ENCODE measurements around the gene C4orf46.
A peak's percentile ranks its signal among the peaks of the same experiment; 100 is the strongest.
"Not testable (repeated sequence)": the region's sequence is repeated elsewhere in the genome, so short reads cannot be mapped to it uniquely, and the experiment has no call there.

Gene C4orf46

GRCh38 chr4:158663255-158663654 is 8.4 kb downstream of the C4orf46 start:
- Histone ChIP-seq H3K4me1 (ENCODE audit: control extremely low read depth in 1 of 4, control insufficient read depth in 4 of 4, insufficient read depth in 4 of 4, low read length in 3 of 4) (peaks cover 0 to 17% (median 13%) of the 10 kb centered on the region in 4 experiments), H3K27ac (ENCODE audit: insufficient read depth in 1 of 2, low read depth in 1 of 2, low read length in 2 of 2, poor library complexity in 1 of 2, severe bottlenecking in 2 of 2) (peak overlapping the region in 1 of 2 experiments; percentile 34), H3K4me3 (ENCODE audit: control insufficient read depth in 1 of 7, extremely low read depth in 1 of 7, insufficient read depth in 4 of 7, low read depth in 2 of 7, low read length in 6 of 7) (peak overlapping the region in 2 of 7 experiments; percentile 32 to 49)
- H3K36me3 ChIP-seq (ENCODE audit: control insufficient read depth in 4 of 4, insufficient read depth in 4 of 4, low read length in 3 of 4); H3K27me3 ChIP-seq (replicated peaks in 2 of 5; ENCODE audit: control insufficient read depth in 4 of 5, insufficient read depth in 5 of 5, low read length in 4 of 5); POLR2A ChIA-PET; H3K9me3 ChIP-seq (ENCODE audit: control extremely low read depth in 1 of 5, control insufficient read depth in 4 of 5, insufficient read depth in 2 of 5, low read depth in 1 of 5, low read length in 4 of 5); CTCF ChIA-PET: not testable (repeated sequence)
- 0% methylated on average over 3 of the region's 4 CpGs for WGBS (ENCODE audit: insufficient coverage)
- DNase-seq, result peak; percentile 43 to 77 (median 70)

GRCh38 chr4:158657291-158657690 is 14.4 kb downstream of the C4orf46 start:
- no peaks in the 10 kb centered on the region for H3K9me3 ChIP-seq (ENCODE audit: control extremely low read depth in 1 of 5, control insufficient read depth in 4 of 5, insufficient read depth in 2 of 5, low read depth in 1 of 5, low read length in 4 of 5)
- ChIA-PET CTCF (interaction anchor here (1.4 kb wide), 1 partner anchor 10 kb away, joined by 5 read pairs; no protein-coding TSS in a partner anchor), POLR2A (interaction anchor here (0.6 kb wide), 1 partner anchor 272 kb away, joined by 3 read pairs; no protein-coding TSS in a partner anchor)
- no peaks in the 10 kb centered on the region for H3K36me3 ChIP-seq (ENCODE audit: control insufficient read depth in 4 of 4, insufficient read depth in 4 of 4, low read length in 3 of 4)
- WGBS (ENCODE audit: insufficient coverage), result 95% methylated on average over 9 of the region's 11 CpGs
- H3K27ac ChIP-seq (ENCODE audit: insufficient read depth in 1 of 2, low read depth in 1 of 2, low read length in 2 of 2, poor library complexity in 1 of 2, severe bottlenecking in 2 of 2), result no peak overlapping the region
- peaks cover 0 to 3% (median 0%) of the 10 kb centered on the region in 4 experiments for H3K4me1 ChIP-seq (ENCODE audit: control extremely low read depth in 1 of 4, control insufficient read depth in 4 of 4, insufficient read depth in 4 of 4, low read length in 3 of 4)
- no peaks in the 10 kb centered on the region for H3K27me3 ChIP-seq (replicated peaks in 2 of 5; ENCODE audit: control insufficient read depth in 4 of 5, insufficient read depth in 5 of 5, low read length in 4 of 5)
- no peak for DNase-seq
- no peak overlapping the region for H3K4me3 ChIP-seq (ENCODE audit: control insufficient read depth in 1 of 7, extremely low read depth in 1 of 7, insufficient read depth in 4 of 7, low read depth in 2 of 7, low read length in 6 of 7)

GRCh38 chr4:158656439-158656838 is 15.2 kb downstream of the C4orf46 start:
- ChIA-PET CTCF (interaction anchor here (1.3 to 1.6 kb wide), 2 partner anchors 11 to 31 kb away, joined by 3 to 4 read pairs; no protein-coding TSS in a partner anchor), POLR2A (no interaction called here)
- Histone ChIP-seq H3K27ac (ENCODE audit: insufficient read depth in 1 of 2, low read depth in 1 of 2, low read length in 2 of 2, poor library complexity in 1 of 2, severe bottlenecking in 2 of 2) (no peak overlapping the region), H3K4me3 (ENCODE audit: control insufficient read depth in 1 of 7, extremely low read depth in 1 of 7, insufficient read depth in 4 of 7, low read depth in 2 of 7, low read length in 6 of 7) (no peak overlapping the region), H3K36me3 (ENCODE audit: control insufficient read depth in 4 of 4, insufficient read depth in 4 of 4, low read length in 3 of 4) (no peaks in the 10 kb centered on the region), H3K27me3 (replicated peaks in 2 of 5; ENCODE audit: control insufficient read depth in 4 of 5, insufficient read depth in 5 of 5, low read length in 4 of 5) (no peaks in the 10 kb centered on the region), H3K4me1 (ENCODE audit: control extremely low read depth in 1 of 4, control insufficient read depth in 4 of 4, insufficient read depth in 4 of 4, low read length in 3 of 4) (peaks cover 0 to 3% (median 0%) of the 10 kb centered on the region in 4 experiments), H3K9me3 (ENCODE audit: control extremely low read depth in 1 of 5, control insufficient read depth in 4 of 5, insufficient read depth in 2 of 5, low read depth in 1 of 5, low read length in 4 of 5) (no peaks in the 10 kb centered on the region)
- WGBS (ENCODE audit: insufficient coverage), result no CpG with 5 or more reads among the region's 1 CpG
- no peak for DNase-seq

- POLR2A ChIA-PET, result no interaction called here
- CTCF ChIA-PET, result no interaction called here
- Histone ChIP-seq H3K27me3 (replicated peaks in 2 of 5; ENCODE audit: control insufficient read depth in 4 of 5, insufficient read depth in 5 of 5, low read length in 4 of 5) (no peaks in the 10 kb centered on the region), H3K9me3 (ENCODE audit: control extremely low read depth in 1 of 5, control insufficient read depth in 4 of 5, insufficient read depth in 2 of 5, low read depth in 1 of 5, low read length in 4 of 5) (no peaks in the 10 kb centered on the region), H3K27ac (ENCODE audit: insufficient read depth in 1 of 2, low read depth in 1 of 2, low read length in 2 of 2, poor library complexity in 1 of 2, severe bottlenecking in 2 of 2) (no peak overlapping the region), H3K36me3 (ENCODE audit: control insufficient read depth in 4 of 4, insufficient read depth in 4 of 4, low read length in 3 of 4) (no peaks in the 10 kb centered on the region), H3K4me3 (ENCODE audit: control insufficient read depth in 1 of 7, extremely low read depth in 1 of 7, insufficient read depth in 4 of 7, low read depth in 2 of 7, low read length in 6 of 7) (peak overlapping the region in 6 of 7 experiments; percentile 15 to 48 (median 29)), H3K4me1 (ENCODE audit: control extremely low read depth in 1 of 4, control insufficient read depth in 4 of 4, insufficient read depth in 4 of 4, low read length in 3 of 4) (peaks cover 0 to 3% (median 0%) of the 10 kb centered on the region in 4 experiments)
- DNase-seq, result peak in 2 of 3 donors; percentile 24 to 35
- WGBS (ENCODE audit: insufficient coverage), result no CpG with 5 or more reads among the region's 2 CpGs
Observed at GRCh38 chr4:158652920-158653319, 18.8 kb downstream of the C4orf46 start.

GRCh38 chr4:158649111-158649680 is 22.5 kb downstream of the C4orf46 start:
- H3K4me1 ChIP-seq (ENCODE audit: control extremely low read depth in 1 of 4, control insufficient read depth in 4 of 4, insufficient read depth in 4 of 4, low read length in 3 of 4), result peaks cover 0 to 3% (median 0%) of the 10 kb centered on the region in 4 experiments
- no peaks in the 10 kb centered on the region for H3K36me3 ChIP-seq (ENCODE audit: control insufficient read depth in 4 of 4, insufficient read depth in 4 of 4, low read length in 3 of 4)
- H3K27me3 ChIP-seq (replicated peaks in 2 of 5; ENCODE audit: control insufficient read depth in 4 of 5, insufficient read depth in 5 of 5, low read length in 4 of 5), result no peaks in the 10 kb centered on the region
- no peak overlapping the region for H3K27ac ChIP-seq (ENCODE audit: insufficient read depth in 1 of 2, low read depth in 1 of 2, low read length in 2 of 2, poor library complexity in 1 of 2, severe bottlenecking in 2 of 2)
- H3K9me3 ChIP-seq (ENCODE audit: control extremely low read depth in 1 of 5, control insufficient read depth in 4 of 5, insufficient read depth in 2 of 5, low read depth in 1 of 5, low read length in 4 of 5), result no peaks in the 10 kb centered on the region
- no peak for DNase-seq
- ChIA-PET CTCF (no interaction called here), POLR2A (interaction anchor here (0.5 kb wide), 1 partner anchor 17 kb away, joined by 3 read pairs; no protein-coding TSS in a partner anchor)
- H3K4me3 ChIP-seq (ENCODE audit: control insufficient read depth in 1 of 7, extremely low read depth in 1 of 7, insufficient read depth in 4 of 7, low read depth in 2 of 7, low read length in 6 of 7), result no peak overlapping the region
- 95% methylated on average over 2 of the region's 4 CpGs for WGBS (ENCODE audit: insufficient coverage)

GRCh38 chr4:158644760-158645159 is 26.9 kb downstream of the C4orf46 start:
- H3K4me1 ChIP-seq (ENCODE audit: control extremely low read depth in 1 of 4, control insufficient read depth in 4 of 4, insufficient read depth in 4 of 4, low read length in 3 of 4), result no peaks in the 10 kb centered on the region
- H3K27me3 ChIP-seq (replicated peaks in 2 of 5; ENCODE audit: control insufficient read depth in 4 of 5, insufficient read depth in 5 of 5, low read length in 4 of 5), result no peaks in the 10 kb centered on the region
- no peaks in the 10 kb centered on the region for H3K36me3 ChIP-seq (ENCODE audit: control insufficient read depth in 4 of 4, insufficient read depth in 4 of 4, low read length in 3 of 4)
- POLR2A ChIA-PET, result no interaction called here
- no peak overlapping the region for H3K27ac ChIP-seq (ENCODE audit: insufficient read depth in 1 of 2, low read depth in 1 of 2, low read length in 2 of 2, poor library complexity in 1 of 2, severe bottlenecking in 2 of 2)
- no peak for DNase-seq
- no peak overlapping the region for H3K4me3 ChIP-seq (ENCODE audit: control insufficient read depth in 1 of 7, extremely low read depth in 1 of 7, insufficient read depth in 4 of 7, low read depth in 2 of 7, low read length in 6 of 7)
- WGBS (ENCODE audit: insufficient coverage), result 100% methylated on average over 1 of the region's 3 CpGs
- no peaks in the 10 kb centered on the region for H3K9me3 ChIP-seq (ENCODE audit: control extremely low read depth in 1 of 5, control insufficient read depth in 4 of 5, insufficient read depth in 2 of 5, low read depth in 1 of 5, low read length in 4 of 5)
- CTCF ChIA-PET, result no interaction called here

GRCh38 chr4:158644356-158644755 is 27.3 kb downstream of the C4orf46 start:
- CTCF ChIA-PET, result interaction anchor here (0.7 kb wide), 1 partner anchor 333 kb away, joined by 4 read pairs; no protein-coding TSS in a partner anchor
- WGBS (ENCODE audit: insufficient coverage), result 100% methylated on average over 1 of the region's 5 CpGs

More at GRCh38 chr4:158644356-158644755, 27.3 kb downstream of the C4orf46 start:
- Histone ChIP-seq H3K4me3 (ENCODE audit: control insufficient read depth in 1 of 7, extremely low read depth in 1 of 7, insufficient read depth in 4 of 7, low read depth in 2 of 7, low read length in 6 of 7) (no peak overlapping the region), H3K4me1 (ENCODE audit: control extremely low read depth in 1 of 4, control insufficient read depth in 4 of 4, insufficient read depth in 4 of 4, low read length in 3 of 4) (no peaks in the 10 kb centered on the region), H3K9me3 (ENCODE audit: control extremely low read depth in 1 of 5, control insufficient read depth in 4 of 5, insufficient read depth in 2 of 5, low read depth in 1 of 5, low read length in 4 of 5) (no peaks in the 10 kb centered on the region), H3K27ac (ENCODE audit: insufficient read depth in 1 of 2, low read depth in 1 of 2, low read length in 2 of 2, poor library complexity in 1 of 2, severe bottlenecking in 2 of 2) (no peak overlapping the region), H3K36me3 (ENCODE audit: control insufficient read depth in 4 of 4, insufficient read depth in 4 of 4, low read length in 3 of 4) (no peaks in the 10 kb centered on the region), H3K27me3 (replicated peaks in 2 of 5; ENCODE audit: control insufficient read depth in 4 of 5, insufficient read depth in 5 of 5, low read length in 4 of 5) (no peaks in the 10 kb centered on the region)
- POLR2A ChIA-PET, result no interaction called here
- no peak for DNase-seq
